ENCODE data around the gene TSTD2.

- TF ChIP-seq TAF1 (IDR thresholded peaks at IDR 0.05; ENCODE audit: borderline replicate concordance, low read depth, low read length), result no peak
- TF ChIP-seq POLR2A (IDR thresholded peaks at IDR 0.05; ENCODE audit: low read depth, low read length), result no peak
- TF ChIP-seq POLR2AphosphoS5 (IDR thresholded peaks at IDR 0.05; ENCODE audit: low read depth, low read length), result no peak
Observed at GRCh38 chr9:97659771-97660170, 26.6 kb upstream of the TSTD2 start.
